Prostate gland (tissue), 2 donors: Measurements from ENCODE around the gene SLCO6A1. TPM values are rescaled to one million over a fixed set of nuclear protein-coding genes. Genes with fewer than 3 reads are reported as not detected.

ENCODE experiments used
- DNase-seq: peaks from one replicate; pipeline ENCODE4 v3.0.0-alpha.2; 2019; ENCODE audit warnings: low spot score
- H3K27ac ChIP-seq, 2 donors: fragments of 200-600 bp; sonication (generic); 2 replicates each; pipeline ENCODE4 v1.5.1; 2017 to 2019
- H3K27me3 ChIP-seq: fragments of 200-600 bp; sonication (generic); replicated peaks from 2 replicates; pipeline ENCODE4 v1.5.1; 2019; ENCODE audit not compliant: insufficient read depth
- H3K36me3 ChIP-seq, 2 donors: fragments of 200-600 bp; sonication (generic); 1 replicate in 1 of 2; 2 replicates in 1 of 2; pipeline versions ENCODE4 v1.5.1 to v1.8.1; 2017 to 2019
- H3K4me1 ChIP-seq: fragments of 200-600 bp; sonication (generic); replicated peaks from 2 replicates; pipeline ENCODE4 v1.5.1; 2019
- H3K4me3 ChIP-seq, 2 donors: fragments of 200-600 bp; sonication (generic); 2 replicates each; pipeline ENCODE4 v1.5.1; 2017 to 2019
- H3K9me3 ChIP-seq: fragments of 200-600 bp; sonication (generic); 2 replicates; pipeline ENCODE4 v1.5.1; 2017
- POLR2A ChIP-seq: fragments of 450-650 bp; IDR thresholded peaks from one replicate; pipeline ENCODE4 v1.6.1; 2016; ENCODE audit warnings: antibody characterized with exemption, mild to moderate bottlenecking
- POLR2AphosphoS5 ChIP-seq: sonication (generic); formaldehyde crosslinking; IDR thresholded peaks from one replicate; pipeline ENCODE4 v1.6.1; 2017; ENCODE audit warnings: antibody characterized with exemption
- WGBS: methylation state at CpG from one replicate; pipeline ENCODE4 v1.1.5; 2018; 5-methylcytosine and 5-hydroxymethylcytosine counted together
- intact Hi-C: fragments of 100-400 bp; cut with DNase I; formaldehyde crosslinking; loops from one replicate; pipeline ENCODE4 v1.14.2; 2022
- total RNA-seq, 2 donors: library from RNA; depleted of rRNA; stranded (reverse); fragments of >200 nt; gene quantifications; one replicate each; pipeline ENCODE4 v1.1.0, GENCODE V29; 2016
- TF ChIP-seq, protein P1 (sequence below), 4 experiments: fragments of 200-600 bp in 2 of 4; fragments of 450-650 bp in 2 of 4; sonication (generic) in 2 of 4; IDR thresholded peaks; 1 replicate in 3 of 4; 2 replicates in 1 of 4; pipeline ENCODE4 v1.5.1; 2016 to 2019; ENCODE audit warnings: antibody characterized with exemption in 4 of 4, mild to moderate bottlenecking in 2 of 4, moderate library complexity in 2 of 4

SLCO6A1 gene
- total RNA-seq, 2 donors from 2014 or later, result 1.7 TPM; not detected in 1

DNA sequence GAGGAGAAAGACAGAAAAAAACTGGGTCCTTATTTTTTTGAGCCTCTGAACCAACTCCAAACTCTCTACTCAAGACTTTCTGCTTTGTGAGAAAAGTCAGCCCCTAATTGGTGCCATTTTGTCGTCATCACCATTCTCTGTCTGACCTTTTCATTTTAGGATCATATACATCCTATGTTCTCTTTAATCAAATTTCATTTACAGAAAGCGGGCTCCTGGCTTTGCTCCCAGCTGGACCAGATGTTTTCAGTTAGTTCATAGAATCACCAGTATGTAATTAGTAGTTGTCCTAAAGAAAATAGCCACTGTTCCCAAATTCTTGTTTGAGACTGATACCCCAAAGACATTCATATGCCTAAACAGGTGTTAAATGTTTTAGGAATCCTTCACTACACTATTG is 174.1 kb downstream of the SLCO6A1 start:
- WGBS, result 56% methylated on average over 2 of the region's 2 CpGs
- Histone ChIP-seq H3K36me3 (no peaks in the 10 kb centered on the region), H3K27me3 (no peaks in the 10 kb centered on the region), H3K27ac (no peak overlapping the region), H3K4me1 (no peaks in the 10 kb centered on the region), H3K4me3 (no peak overlapping the region), H3K9me3 (no peaks in the 10 kb centered on the region)
- TF ChIP-seq POLR2A, result no peak
- no peak for TF ChIP-seq POLR2AphosphoS5
- TF ChIP-seq, protein P1, sequence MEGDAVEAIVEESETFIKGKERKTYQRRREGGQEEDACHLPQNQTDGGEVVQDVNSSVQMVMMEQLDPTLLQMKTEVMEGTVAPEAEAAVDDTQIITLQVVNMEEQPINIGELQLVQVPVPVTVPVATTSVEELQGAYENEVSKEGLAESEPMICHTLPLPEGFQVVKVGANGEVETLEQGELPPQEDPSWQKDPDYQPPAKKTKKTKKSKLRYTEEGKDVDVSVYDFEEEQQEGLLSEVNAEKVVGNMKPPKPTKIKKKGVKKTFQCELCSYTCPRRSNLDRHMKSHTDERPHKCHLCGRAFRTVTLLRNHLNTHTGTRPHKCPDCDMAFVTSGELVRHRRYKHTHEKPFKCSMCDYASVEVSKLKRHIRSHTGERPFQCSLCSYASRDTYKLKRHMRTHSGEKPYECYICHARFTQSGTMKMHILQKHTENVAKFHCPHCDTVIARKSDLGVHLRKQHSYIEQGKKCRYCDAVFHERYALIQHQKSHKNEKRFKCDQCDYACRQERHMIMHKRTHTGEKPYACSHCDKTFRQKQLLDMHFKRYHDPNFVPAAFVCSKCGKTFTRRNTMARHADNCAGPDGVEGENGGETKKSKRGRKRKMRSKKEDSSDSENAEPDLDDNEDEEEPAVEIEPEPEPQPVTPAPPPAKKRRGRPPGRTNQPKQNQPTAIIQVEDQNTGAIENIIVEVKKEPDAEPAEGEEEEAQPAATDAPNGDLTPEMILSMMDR (IDR thresholded peaks at IDR 0.05), result no peak
- DNase-seq, result no peak
- intact Hi-C loops, result no loop called here

Other genes with a start within 250 kb of the SLCO6A1 start
- gene SLCO4C1, start 202.7 kb downstream of the SLCO6A1 start, total RNA-seq, result under 1 TPM; 0.14 to 0.51 TPM